Left ventricle myocardium inferior (tissue), 1 donor: ENCODE results near the gene PTPRN2. TPM values are rescaled to one million over a fixed set of nuclear protein-coding genes. Genes with fewer than 3 reads are reported as not detected.

Experiments
- DNase-seq: peaks from one replicate; pipeline ENCODE4 v3.0.0-alpha.2; 2020
- H3K27ac ChIP-seq: fragments of 200-600 bp; replicated peaks from 2 replicates; pipeline ENCODE4 v1.8.0; 2021
- H3K27me3 ChIP-seq: fragments of 200-600 bp; 2 replicates; pipeline ENCODE4 v1.8.0; 2021; ENCODE audit warnings: low read depth
- H3K36me3 ChIP-seq: fragments of 200-600 bp; 2 replicates; pipeline ENCODE4 v1.8.0; 2021
- H3K4me1 ChIP-seq: fragments of 200-600 bp; 2 replicates; pipeline ENCODE4 v1.8.0; 2021
- H3K4me3 ChIP-seq: fragments of 200-600 bp; 2 replicates; pipeline ENCODE4 v1.8.0; 2021; ENCODE audit warnings: mild to moderate bottlenecking, moderate library complexity
- H3K9me3 ChIP-seq: fragments of 200-600 bp; replicated peaks from 2 replicates; pipeline ENCODE4 v1.8.0; 2021
- intact Hi-C: fragments of 100-400 bp; cut with micrococcal nuclease; formaldehyde crosslinking; loops from one replicate; pipeline ENCODE4 v1.11.0; 2022
- total RNA-seq: library from RNA; stranded (reverse); fragmentation: NEBNext Ultra II Directional; extraction: Animal tissue kit (Norgen Biotek cat#: 25700); gene quantifications from one replicate; pipeline ENCODE4 v1.2.1, GENCODE V29; 2021
- TF ChIP-seq, protein P1 (sequence below): fragments of 200-600 bp; IDR thresholded peaks from 2 replicates; pipeline ENCODE4 v1.8.0; 2021; ENCODE audit warnings: antibody characterized with exemption, mild to moderate bottlenecking, borderline replicate concordance
- donor health status: DM: no; HTN: yes; CAD: no; lungs with severe emphysema.

The PTPRN2 gene
- total RNA-seq, 1 donor from 2014 or later: 1.3 TPM

DNA sequence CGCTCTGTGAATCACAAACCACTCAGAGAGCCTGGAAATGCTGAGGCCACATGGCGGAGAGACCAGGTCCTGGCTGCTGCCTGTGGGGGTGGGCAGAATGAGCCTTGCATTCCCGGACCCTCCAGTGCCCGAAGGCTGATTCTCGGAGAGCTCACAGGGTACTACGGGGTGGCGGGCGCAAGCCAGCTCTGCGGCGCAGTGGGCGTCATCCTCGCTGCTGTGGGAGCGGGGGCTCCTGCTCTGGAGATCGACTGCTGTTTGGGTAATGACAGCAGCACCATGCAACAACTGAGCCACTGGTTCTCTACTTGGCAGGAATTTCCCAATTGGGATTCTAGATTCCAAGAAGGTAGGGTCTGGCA, 108.0 kb downstream of the PTPRN2 start:
- H3K27me3 ChIP-seq: peaks cover 62% of the 10 kb centered on the region
- no peaks in the 10 kb centered on the region for H3K36me3 ChIP-seq
- H3K4me3 ChIP-seq: no peak overlapping the region
- peaks cover 10% of the 10 kb centered on the region for H3K9me3 ChIP-seq
- no peaks in the 10 kb centered on the region for H3K4me1 ChIP-seq
- H3K27ac ChIP-seq: no peak overlapping the region
- no peak for DNase-seq
- TF ChIP-seq, protein P1, sequence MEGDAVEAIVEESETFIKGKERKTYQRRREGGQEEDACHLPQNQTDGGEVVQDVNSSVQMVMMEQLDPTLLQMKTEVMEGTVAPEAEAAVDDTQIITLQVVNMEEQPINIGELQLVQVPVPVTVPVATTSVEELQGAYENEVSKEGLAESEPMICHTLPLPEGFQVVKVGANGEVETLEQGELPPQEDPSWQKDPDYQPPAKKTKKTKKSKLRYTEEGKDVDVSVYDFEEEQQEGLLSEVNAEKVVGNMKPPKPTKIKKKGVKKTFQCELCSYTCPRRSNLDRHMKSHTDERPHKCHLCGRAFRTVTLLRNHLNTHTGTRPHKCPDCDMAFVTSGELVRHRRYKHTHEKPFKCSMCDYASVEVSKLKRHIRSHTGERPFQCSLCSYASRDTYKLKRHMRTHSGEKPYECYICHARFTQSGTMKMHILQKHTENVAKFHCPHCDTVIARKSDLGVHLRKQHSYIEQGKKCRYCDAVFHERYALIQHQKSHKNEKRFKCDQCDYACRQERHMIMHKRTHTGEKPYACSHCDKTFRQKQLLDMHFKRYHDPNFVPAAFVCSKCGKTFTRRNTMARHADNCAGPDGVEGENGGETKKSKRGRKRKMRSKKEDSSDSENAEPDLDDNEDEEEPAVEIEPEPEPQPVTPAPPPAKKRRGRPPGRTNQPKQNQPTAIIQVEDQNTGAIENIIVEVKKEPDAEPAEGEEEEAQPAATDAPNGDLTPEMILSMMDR: no peak
- intact Hi-C loops: no loop called here

DNA sequence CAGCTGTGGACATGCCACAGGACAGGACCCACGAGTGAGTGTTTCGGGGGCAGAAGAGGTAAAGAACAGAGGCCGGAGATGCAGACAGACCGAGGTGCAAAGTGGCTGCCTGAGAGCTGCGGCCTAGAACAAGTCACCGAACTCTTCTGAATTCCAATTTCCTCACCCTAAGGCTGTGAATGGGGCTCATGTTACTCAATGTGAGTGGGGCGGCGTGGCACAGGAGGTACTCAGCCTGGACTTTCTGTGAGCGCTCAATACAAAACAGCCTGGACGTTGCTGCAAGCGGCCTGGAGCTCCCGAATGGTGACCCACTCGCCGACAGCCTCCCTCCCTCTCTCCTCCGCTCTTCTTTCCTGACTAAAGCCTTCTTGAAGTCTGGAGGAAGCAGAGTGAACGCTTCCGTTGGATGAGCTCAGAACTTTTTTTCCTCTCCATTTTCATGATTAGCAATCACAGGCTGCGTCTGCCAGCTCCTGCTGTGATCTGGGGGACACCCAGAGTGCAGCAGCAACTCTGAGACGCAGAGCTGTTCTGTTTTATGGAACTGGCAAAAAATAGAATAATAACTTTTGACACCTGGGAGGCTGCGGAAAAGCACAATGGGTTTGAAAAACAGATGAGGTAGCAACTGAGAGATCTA, 108.5 kb downstream of the PTPRN2 start:
- Histone ChIP-seq H3K27ac (no peak overlapping the region), H3K36me3 (no peaks in the 10 kb centered on the region), H3K4me1 (no peaks in the 10 kb centered on the region), H3K27me3 (peaks cover 64% of the 10 kb centered on the region), H3K9me3 (peaks cover 10% of the 10 kb centered on the region), H3K4me3 (no peak overlapping the region)
- no peak for DNase-seq
- intact Hi-C loops: no loop called here
- TF ChIP-seq, protein P1: no peak

- TF ChIP-seq, protein P1: no peak
- peaks cover 10% of the 10 kb centered on the region for H3K9me3 ChIP-seq
- no peak overlapping the region for H3K27ac ChIP-seq
- no peaks in the 10 kb centered on the region for H3K4me1 ChIP-seq
- H3K4me3 ChIP-seq: no peak overlapping the region
- peaks cover 70% of the 10 kb centered on the region for H3K27me3 ChIP-seq
- no peaks in the 10 kb centered on the region for H3K36me3 ChIP-seq
- no peak for DNase-seq
- intact Hi-C loops: no loop called here
These were observed 109.8 kb downstream of the PTPRN2 start for GRCh38 chr7:158477866-158478265.

GRCh38 chr7:158476331-158476932, 111.2 kb downstream of the PTPRN2 start:
- Histone ChIP-seq H3K4me1 (no peaks in the 10 kb centered on the region), H3K27me3 (peaks cover 78% of the 10 kb centered on the region), H3K27ac (no peak overlapping the region), H3K9me3 (peaks cover 8% of the 10 kb centered on the region), H3K36me3 (no peaks in the 10 kb centered on the region), H3K4me3 (no peak overlapping the region)
- DNase-seq: no peak
- TF ChIP-seq, protein P1: no peak
- intact Hi-C loops: no loop called here

GRCh38 chr7:158475679-158476052, 112.0 kb downstream of the PTPRN2 start:
- no peak overlapping the region for H3K27ac ChIP-seq
- no peak for DNase-seq
- no peaks in the 10 kb centered on the region for H3K4me1 ChIP-seq
- TF ChIP-seq, protein P1: no peak
- H3K27me3 ChIP-seq: peaks cover 86% of the 10 kb centered on the region
- no peak overlapping the region for H3K4me3 ChIP-seq
- H3K36me3 ChIP-seq: no peaks in the 10 kb centered on the region
- intact Hi-C loops: no loop called here
- H3K9me3 ChIP-seq: peaks cover under 1% of the 10 kb centered on the region
